ENCODE results near the gene HNRNPR. TPM values are rescaled to one million over a fixed set of nuclear protein-coding genes. Genes with fewer than 3 reads are reported as not detected.

HNRNPR gene
- total RNA-seq, 1 experiment from 2014 or later = 194 TPM

GRCh38 chr1:23276531-23276930 is 67.6 kb downstream of the HNRNPR start:
- Histone ChIP-seq H3K4me2 (ENCODE audit: low read length) (no peak overlapping the region), H3K27ac (ENCODE audit: low read depth, low read length) (no peak overlapping the region), H3K9me3 (ENCODE audit: control insufficient read depth in 1 of 2, insufficient read depth in 1 of 2, low read depth in 1 of 2, low read length in 2 of 2) (no peaks in the 10 kb centered on the region), H3K79me2 (ENCODE audit: insufficient read depth, low read length) (no peaks in the 10 kb centered on the region), H3K9ac (ENCODE audit: low read length) (no peak overlapping the region), H2AFZ (ENCODE audit: low read depth, low read length, poor library complexity, severe bottlenecking) (no peak overlapping the region), H3K27me3 (ENCODE audit: insufficient read depth, low read length) (no peaks in the 10 kb centered on the region), H3K4me3 (replicated peaks in 1 of 2; ENCODE audit: low read depth in 1 of 2, low read length in 2 of 2) (no peak overlapping the region), H3K4me1 (ENCODE audit: control insufficient read depth in 1 of 2, insufficient read depth in 2 of 2, low read length in 2 of 2) (peaks cover 31 to 41% of the 10 kb centered on the region in 2 experiments), H3K36me3 (ENCODE audit: control insufficient read depth in 1 of 2, insufficient read depth in 2 of 2, low read length in 2 of 2) (peaks cover 5% of the 10 kb centered on the region in 2 experiments; a peak in 2 of 4 replicates), H3K9me2 (ENCODE audit: insufficient read depth) (no peaks in the 10 kb centered on the region), H4K20me1 (ENCODE audit: insufficient read depth) (0 out of 2 replicates have a peak, but pooled peaks cover 1% of the 10 kb centered on the region)
- no peak for TF ChIP-seq ATF3 (IDR thresholded peaks at IDR 0.05)
- TF ChIP-seq SP1 (IDR thresholded peaks at IDR 0.05; ENCODE audit: low read depth) = no peak
- TF ChIP-seq ELF1 (IDR thresholded peaks at IDR 0.05; ENCODE audit: borderline replicate concordance, low read depth) = no peak
- no peak for TF ChIP-seq ZNF274 (IDR thresholded peaks at IDR 0.05; ENCODE audit: low read depth, low read length)
- TF ChIP-seq YY1 (IDR thresholded peaks at IDR 0.05; ENCODE audit: extremely low read depth, insufficient replicate concordance, low read depth, low read length) = no peak
- no peak for TF ChIP-seq EGR1 (IDR thresholded peaks at IDR 0.05; ENCODE audit: low read depth)
- TF ChIP-seq POLR2A (IDR thresholded peaks at IDR 0.05; ENCODE audit: borderline replicate concordance, extremely low read depth, insufficient read depth, insufficient read length) = no peak
- no peak for TF ChIP-seq CTCF (IDR thresholded peaks at IDR 0.05 in 2 of 3, conservative IDR thresholded peaks at IDR 0.05 in 1 of 3; ENCODE audit: borderline replicate concordance in 1 of 3, insufficient read depth in 1 of 3, low read depth in 2 of 3, low read length in 2 of 3)
- no peak for TF ChIP-seq CEBPB (IDR thresholded peaks at IDR 0.05; ENCODE audit: low read depth)
- no peak for TF ChIP-seq CBX3 (IDR thresholded peaks at IDR 0.05; ENCODE audit: low read depth)
- no peak for TF ChIP-seq FOSL1 (IDR thresholded peaks at IDR 0.05; ENCODE audit: low read depth)
- TF ChIP-seq POLR2AphosphoS5 (IDR thresholded peaks at IDR 0.05; ENCODE audit: low read depth, low read length) = no peak
- TF ChIP-seq SRF (IDR thresholded peaks at IDR 0.05; ENCODE audit: low read depth) = no peak
- ChIA-PET CTCF (no interaction called here), POLR2A (no interaction called here), RAD21 (ENCODE audit: low non-redundant PET in 1 of 2, low total read pairs in 2 of 2, uncharacterized antibody in 2 of 2, unreplicated experiment in 2 of 2) (no interaction called here)
- no TSS peak for BruUV-seq (replicated peaks)
- DNase-seq (ENCODE audit: low read depth, low spot score) (no peak), ATAC-seq (no peak)
- intact Hi-C loops (cut with micrococcal nuclease) = loop anchor here (10.0 kb wide), 1 partner anchor 172 kb away; no protein-coding TSS in a partner anchor
